GM10847 (cell line): ENCODE measurements around the gene EVA1A.

Experiments used
- POLR2A ChIP-seq: IDR thresholded peaks from 2 replicates; pipeline ENCODE4 v1.6.1; 2011; ENCODE audit not compliant: insufficient read length; ENCODE audit errors: extremely low read depth

Gene EVA1A

DNA sequence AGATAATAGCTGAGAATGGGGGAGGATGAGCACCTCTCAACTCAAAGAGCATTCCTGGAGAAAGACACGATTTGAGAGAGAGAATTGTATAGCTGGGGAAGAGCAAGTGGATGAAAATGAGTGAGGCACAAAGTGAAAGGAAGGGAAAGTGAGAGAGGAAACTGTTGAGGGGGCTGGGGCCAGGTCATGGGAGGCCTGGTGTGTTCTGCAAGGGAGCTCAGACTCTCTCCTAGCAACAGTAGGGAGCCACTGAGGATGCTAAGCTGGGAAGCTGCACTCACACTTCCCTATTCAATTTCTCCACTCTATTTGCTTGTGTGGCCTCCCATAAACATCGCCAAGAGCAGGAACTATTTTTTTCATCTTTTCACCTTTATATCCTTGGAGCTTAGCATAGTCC lies 14.8 kb downstream of the EVA1A start:
- TF ChIP-seq POLR2A = no peak

- TF ChIP-seq POLR2A = no peak
Observed at GRCh38 chr2:75545387-75545786, 15.4 kb downstream of the EVA1A start.

DNA sequence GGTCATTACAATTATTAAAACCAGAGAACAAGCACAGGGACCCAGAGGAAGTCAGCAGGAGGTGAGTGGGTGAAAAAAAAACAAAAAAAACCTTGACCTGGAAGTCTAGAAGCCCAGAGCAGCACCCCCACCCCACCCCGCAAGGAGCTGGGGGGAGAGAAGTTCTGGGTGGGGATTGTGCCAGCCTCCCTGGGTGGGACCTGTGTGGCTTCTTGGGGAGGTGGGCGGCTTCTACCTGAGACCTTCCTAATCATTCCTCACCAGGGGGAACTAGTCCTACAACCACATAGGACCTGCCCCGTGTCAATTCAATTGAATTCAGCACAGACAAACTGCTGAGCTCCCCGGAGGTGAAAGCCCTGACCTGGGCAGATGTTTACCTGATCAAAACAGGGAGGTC lies 17.3 kb downstream of the EVA1A start:
- TF ChIP-seq POLR2A = no peak

DNA sequence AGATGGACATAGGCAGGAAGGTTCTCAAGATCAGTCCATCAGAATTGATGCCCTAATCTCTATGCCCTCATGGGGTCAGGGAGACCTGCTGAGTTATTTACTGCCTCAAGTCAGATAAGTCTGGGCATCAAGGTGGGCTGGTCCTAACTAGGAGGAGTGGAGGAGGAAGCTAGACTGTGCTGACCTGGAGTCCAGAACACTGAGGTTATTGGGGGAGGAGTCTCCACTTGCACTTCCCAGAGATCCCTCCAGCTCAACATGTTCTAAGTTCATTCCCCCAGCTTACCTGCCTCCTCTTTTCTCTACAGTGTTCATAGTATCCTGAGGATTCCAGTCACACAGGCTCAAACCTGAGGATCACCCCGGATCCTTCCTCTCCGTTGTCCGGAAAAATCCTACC lies 19.3 kb downstream of the EVA1A start:
- TF ChIP-seq POLR2A = no peak

DNA sequence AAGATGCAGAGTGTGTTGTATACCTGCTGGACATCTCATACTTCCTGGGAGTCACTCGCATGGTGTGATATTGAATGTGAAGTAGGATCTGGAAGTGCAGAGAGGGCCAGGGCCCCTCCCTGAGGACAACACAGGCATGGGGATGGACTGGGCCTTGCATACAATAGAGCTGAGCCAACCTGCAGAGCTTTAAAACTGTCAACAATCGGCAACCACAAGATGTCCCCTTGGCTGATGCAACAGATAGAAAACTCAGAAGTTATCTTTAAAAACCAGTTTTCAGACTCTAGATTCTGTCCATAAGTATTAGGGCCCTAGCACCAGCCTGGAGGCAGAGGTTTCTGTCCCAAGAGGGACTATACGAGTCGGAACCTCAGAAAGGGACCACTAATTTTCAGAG lies 19.7 kb downstream of the EVA1A start:
- no peak for TF ChIP-seq POLR2A

- no peak for TF ChIP-seq POLR2A
Observed at GRCh38 chr2:75539955-75540716, 20.6 kb downstream of the EVA1A start.

- no peak for TF ChIP-seq POLR2A
Observed at GRCh38 chr2:75538521-75539490, 21.9 kb downstream of the EVA1A start.

DNA sequence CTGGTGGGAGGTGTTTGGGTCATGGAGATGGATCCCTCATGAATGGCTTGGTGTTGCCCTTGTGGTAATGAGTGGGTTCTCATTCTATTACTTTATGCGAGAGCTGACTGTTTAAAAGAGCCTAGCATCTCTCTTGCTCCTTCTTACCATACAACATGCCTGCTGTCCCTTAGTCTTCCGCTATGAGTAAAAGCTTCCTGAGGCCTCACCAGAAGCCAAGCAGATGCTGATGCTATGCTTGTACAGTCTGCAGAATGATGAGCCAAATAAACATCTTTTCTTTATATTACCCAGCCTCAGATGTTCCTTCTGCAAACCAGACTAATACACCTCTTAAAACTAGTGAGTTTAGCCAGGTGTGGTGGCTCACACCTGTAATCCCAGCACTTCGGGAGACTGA lies 23.1 kb downstream of the EVA1A start:
- TF ChIP-seq POLR2A = no peak

- TF ChIP-seq POLR2A = no peak
Observed at GRCh38 chr2:75533135-75533534, 27.6 kb downstream of the EVA1A start.

GRCh38 chr2:75532488-75532887 lies 28.3 kb downstream of the EVA1A start:
- no peak for TF ChIP-seq POLR2A

DNA sequence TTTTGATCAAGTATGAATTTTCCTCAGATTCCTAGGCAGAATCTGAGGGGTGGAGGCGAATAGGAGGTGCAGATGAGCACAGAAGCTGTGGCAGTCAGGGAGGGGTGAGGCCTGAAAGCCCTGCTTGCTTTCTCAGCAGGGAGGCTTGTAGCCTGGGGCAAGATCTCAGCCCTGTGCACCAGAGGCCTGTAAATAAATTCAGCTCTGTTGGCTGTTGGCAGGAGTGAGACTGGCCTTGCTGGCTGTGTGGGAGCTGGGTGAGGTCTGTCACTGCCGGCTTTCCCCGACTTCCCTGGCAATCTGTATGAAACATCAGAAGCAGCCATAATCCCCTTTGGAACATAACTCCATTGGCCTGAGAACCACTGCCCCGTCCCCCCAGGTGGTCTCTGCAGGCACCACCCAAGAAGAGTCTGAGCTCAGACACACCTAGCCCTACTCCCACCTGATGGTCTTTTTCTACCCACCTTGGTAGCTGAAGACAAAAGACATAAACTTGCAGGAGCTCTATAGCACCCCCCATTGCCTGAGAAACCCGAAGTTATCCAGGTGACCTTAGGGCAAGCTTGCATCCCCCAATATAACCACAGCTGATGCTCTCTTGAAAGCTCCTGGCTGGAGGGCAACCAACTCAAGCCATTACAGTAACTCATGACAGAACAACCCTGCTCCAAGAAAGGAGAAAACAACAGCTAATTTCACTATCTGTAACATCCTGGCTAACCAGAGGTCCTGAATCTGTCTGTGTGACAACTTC lies 32.3 kb downstream of the EVA1A start:
- no peak for TF ChIP-seq POLR2A

DNA sequence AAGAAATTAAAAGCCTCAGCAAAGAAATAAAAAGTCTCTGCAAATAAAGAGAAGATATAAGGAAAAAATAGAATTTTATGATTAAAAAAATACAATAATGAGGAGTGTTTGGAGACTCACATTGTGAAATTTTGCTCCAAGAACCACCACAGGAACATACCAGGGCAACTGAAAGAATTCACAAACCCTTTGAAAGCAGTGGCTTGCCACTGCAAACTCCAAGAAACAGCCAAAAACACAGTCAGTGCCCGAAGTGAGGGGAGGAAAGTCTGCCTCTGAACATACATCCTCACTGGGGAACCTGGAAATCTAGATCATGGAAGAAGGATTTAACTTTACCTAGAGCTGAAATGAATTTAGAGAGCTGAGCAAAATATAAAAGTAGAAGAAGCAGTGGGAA lies 33.1 kb downstream of the EVA1A start:
- no peak for TF ChIP-seq POLR2A

DNA sequence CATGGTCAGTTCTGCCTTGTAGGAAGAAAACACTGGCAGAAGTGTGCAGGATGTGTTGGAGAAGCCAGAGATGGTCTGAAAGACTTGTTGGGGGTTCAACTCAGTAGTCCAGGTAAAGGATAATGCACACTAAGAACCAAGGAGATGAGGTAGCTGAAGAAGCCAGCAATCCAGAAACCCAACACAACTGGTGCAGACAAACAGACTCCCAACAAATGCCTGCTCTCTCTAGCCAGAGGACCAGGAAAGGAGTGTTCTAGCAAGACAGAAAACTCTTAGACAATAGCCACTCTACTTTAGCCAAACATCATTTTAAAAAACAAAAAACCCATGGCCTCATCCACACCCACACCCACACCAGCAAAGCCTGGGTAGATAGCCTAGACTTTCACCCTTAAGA lies 33.9 kb downstream of the EVA1A start:
- no peak for TF ChIP-seq POLR2A

DNA sequence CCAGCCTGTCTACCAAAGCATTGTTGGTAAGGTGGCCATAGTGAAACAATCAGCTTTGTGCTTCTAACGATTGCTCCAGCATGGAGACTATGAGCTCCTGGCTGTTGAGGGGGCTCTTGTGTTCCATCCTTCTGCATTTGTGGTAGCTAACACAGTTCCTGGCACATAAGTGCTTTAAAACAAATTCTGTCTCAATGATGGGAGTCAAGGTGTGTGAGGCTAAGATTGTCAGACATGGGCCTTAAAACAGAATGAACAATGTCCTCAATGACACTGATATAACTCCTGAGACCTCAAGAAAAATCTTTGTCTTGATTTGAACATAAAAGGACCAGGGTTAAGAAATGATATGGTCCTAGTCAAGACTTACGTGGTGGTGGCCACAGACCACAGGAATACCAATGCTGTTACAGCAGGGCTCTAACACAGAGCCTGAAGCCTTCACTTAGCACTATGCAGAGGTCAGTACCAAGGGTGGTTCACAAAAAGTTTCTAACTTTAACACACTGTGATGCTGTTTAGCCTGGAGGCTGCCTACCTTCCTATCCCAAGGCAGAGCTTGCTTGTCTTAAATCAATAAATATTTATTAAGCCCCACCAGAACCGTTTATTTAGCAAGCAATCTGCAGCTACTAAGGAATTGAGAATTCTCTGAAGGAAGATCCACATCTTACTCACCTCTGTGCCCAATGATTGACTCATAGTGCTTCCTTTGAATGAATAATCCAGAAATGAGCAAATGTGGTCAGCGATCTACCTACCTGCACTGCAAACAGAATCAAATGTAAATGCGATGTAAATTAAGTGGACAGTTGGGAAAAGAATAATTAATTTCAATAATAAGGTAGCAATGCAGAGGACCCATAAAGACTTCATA lies 35.1 kb downstream of the EVA1A start:
- TF ChIP-seq POLR2A = no peak
